GM20000 (cell line): ENCODE data around the gene DPF3.

Experiments
- DNase-seq: peaks from one replicate; pipeline ENCODE4 v3.0.0; 2012; ENCODE audit warnings: low spot score
- TF ChIP-seq, protein P1 (sequence below): IDR thresholded peaks from 2 replicates; pipeline ENCODE4 v1.5.1; 2012; ENCODE audit warnings: mild to moderate bottlenecking, control low read depth; ENCODE audit errors: extremely low read depth, missing control alignments

Gene DPF3

GRCh38 chr14:72926292-72927028 is 32.6 kb upstream of the DPF3 start, which contains the start of gene DCAF4:
TSS of gene DCAF4 (plus strand) at chr14:72926464. CDS start at chr14:72937979, 11,515 bp downstream.
- peak; percentile 99 for DNase-seq
- TF ChIP-seq, protein P1, sequence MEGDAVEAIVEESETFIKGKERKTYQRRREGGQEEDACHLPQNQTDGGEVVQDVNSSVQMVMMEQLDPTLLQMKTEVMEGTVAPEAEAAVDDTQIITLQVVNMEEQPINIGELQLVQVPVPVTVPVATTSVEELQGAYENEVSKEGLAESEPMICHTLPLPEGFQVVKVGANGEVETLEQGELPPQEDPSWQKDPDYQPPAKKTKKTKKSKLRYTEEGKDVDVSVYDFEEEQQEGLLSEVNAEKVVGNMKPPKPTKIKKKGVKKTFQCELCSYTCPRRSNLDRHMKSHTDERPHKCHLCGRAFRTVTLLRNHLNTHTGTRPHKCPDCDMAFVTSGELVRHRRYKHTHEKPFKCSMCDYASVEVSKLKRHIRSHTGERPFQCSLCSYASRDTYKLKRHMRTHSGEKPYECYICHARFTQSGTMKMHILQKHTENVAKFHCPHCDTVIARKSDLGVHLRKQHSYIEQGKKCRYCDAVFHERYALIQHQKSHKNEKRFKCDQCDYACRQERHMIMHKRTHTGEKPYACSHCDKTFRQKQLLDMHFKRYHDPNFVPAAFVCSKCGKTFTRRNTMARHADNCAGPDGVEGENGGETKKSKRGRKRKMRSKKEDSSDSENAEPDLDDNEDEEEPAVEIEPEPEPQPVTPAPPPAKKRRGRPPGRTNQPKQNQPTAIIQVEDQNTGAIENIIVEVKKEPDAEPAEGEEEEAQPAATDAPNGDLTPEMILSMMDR, result no peak

DNA sequence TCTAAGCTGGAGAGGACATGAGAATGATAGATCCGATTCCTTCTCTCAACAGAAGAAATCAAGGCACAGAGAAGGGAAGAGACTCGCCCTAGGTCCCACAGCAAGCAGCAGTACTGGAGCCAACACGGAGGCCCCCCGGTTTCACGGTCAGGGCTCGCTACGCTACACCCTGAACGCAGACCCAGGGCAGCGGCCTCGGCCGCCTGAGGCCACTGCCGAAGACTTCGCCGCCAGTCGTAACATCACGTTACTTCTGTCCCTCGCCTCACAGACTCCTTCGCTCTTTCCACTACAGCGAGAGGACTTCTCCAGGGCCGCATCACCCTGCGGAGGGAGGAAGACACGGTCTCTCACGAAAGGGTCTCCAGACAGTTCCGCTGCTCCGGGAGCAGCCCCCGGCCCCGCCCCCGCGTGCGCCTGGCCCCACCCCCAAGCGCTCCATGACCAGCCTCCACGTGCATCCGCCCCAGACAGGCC is 32.0 kb upstream of the DPF3 start:
- TF ChIP-seq, protein P1, result no peak
- DNase-seq, result no peak

DNA sequence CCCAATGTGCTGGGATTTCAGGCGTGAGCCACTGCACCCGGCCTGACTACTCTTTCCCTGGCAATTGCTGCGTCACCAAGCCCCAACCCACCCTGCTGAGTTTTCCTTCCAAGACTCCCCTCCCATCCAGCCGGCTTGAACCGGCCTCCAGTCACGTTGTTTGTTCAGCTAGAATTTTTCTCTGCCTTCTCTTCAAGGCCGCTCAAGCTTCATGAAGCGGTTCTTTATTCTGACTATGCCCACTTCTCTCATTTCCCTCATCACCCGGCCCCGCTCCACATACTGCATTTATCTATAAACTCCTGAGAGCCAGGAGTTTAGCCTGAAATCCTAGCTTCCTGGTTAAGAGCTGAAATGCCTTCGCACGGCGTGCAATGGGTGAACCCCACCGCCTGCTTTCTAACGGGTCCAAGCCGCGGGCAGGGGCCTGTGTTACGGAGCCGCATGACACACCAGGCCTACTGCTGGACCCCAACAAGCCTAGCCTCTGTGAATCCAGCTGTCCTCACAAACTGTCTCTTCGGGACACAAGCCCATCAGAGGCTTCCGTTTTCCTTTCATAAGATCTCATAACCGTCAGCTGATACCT is 31.4 kb upstream of the DPF3 start:
- TF ChIP-seq, protein P1, result no peak
- DNase-seq, result no peak

GRCh38 chr14:72924337-72924736 is 30.4 kb upstream of the DPF3 start:
- DNase-seq, result no peak
- TF ChIP-seq, protein P1, result no peak

GRCh38 chr14:72921396-72921795 is 27.5 kb upstream of the DPF3 start:
- no peak for DNase-seq
- TF ChIP-seq, protein P1, result no peak

GRCh38 chr14:72920008-72920407 is 26.1 kb upstream of the DPF3 start:
- TF ChIP-seq, protein P1, result no peak
- no peak for DNase-seq

GRCh38 chr14:72917094-72917802 is 23.3 kb upstream of the DPF3 start:
- no peak for DNase-seq
- TF ChIP-seq, protein P1, result no peak
